ENCODE data around the gene DGKB. TPM values are rescaled to one million over a fixed set of nuclear protein-coding genes. Genes with fewer than 3 reads are reported as not detected.
A peak's percentile ranks its signal among the peaks of the same experiment; 100 is the strongest.

DGKB gene
- total RNA-seq, 1 experiment from 2014 or later = not detected

DNA sequence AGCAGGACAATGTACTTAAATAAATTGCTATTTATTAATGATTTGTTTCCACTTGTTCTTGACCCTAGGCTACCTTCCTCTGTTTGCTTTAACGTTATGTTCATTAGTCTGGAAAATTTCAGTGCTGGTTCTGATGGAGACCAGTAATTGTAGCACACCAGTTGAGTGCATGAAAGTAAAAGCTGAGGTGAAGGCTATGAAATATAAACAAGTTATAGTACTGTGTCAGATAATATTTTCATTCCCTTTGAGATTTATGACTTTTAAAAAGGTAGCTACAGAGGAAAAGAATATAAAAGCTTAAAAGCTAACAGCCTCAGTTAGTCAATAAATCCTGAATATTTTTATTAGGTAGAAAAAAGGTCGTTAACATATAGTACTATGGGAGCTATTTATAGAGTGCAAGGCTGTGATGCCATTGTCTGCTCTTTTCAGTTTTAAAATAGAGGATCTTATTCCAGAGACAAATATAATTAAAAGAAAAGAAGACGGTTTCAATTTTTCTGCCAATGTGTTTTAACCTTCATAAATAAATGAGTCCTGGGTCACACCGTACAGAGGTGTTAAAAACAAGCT lies 561.3 kb downstream of the DGKB start:
- CTCF ChIA-PET = no interaction called here
- Histone ChIP-seq H3K4me1 (ENCODE audit: insufficient read depth, low read length, poor library complexity, severe bottlenecking) (peaks cover 15% of the 10 kb centered on the region), H3K4me3 (ENCODE audit: low read depth, low read length, poor library complexity, severe bottlenecking) (no peak overlapping the region), H3K27ac (ENCODE audit: low read depth, low read length, poor library complexity, severe bottlenecking) (no peak overlapping the region), H3K27me3 (replicated peaks; ENCODE audit: insufficient read depth, low read depth, low read length, poor library complexity) (peaks cover 27% of the 10 kb centered on the region), H3K36me3 (ENCODE audit: insufficient read depth, low read length, poor library complexity, severe bottlenecking) (no peaks in the 10 kb centered on the region), H3K9me3 (ENCODE audit: low read depth, low read length, poor library complexity, severe bottlenecking) (no peaks in the 10 kb centered on the region)
- intact Hi-C loops (cut with micrococcal nuclease; ENCODE audit: unreplicated experiment) = loop anchor here (10.0 kb wide), 1 partner anchor 356 kb away; the partner anchor contains the start of gene ETV1
- POLR2A ChIA-PET (ENCODE audit: low non-redundant PET) = no interaction called here
- TF ChIP-seq, protein P1, sequence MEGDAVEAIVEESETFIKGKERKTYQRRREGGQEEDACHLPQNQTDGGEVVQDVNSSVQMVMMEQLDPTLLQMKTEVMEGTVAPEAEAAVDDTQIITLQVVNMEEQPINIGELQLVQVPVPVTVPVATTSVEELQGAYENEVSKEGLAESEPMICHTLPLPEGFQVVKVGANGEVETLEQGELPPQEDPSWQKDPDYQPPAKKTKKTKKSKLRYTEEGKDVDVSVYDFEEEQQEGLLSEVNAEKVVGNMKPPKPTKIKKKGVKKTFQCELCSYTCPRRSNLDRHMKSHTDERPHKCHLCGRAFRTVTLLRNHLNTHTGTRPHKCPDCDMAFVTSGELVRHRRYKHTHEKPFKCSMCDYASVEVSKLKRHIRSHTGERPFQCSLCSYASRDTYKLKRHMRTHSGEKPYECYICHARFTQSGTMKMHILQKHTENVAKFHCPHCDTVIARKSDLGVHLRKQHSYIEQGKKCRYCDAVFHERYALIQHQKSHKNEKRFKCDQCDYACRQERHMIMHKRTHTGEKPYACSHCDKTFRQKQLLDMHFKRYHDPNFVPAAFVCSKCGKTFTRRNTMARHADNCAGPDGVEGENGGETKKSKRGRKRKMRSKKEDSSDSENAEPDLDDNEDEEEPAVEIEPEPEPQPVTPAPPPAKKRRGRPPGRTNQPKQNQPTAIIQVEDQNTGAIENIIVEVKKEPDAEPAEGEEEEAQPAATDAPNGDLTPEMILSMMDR (conservative IDR thresholded peaks at IDR 0.05; ENCODE audit: low read depth, low read length) = no peak
- no peak for TF ChIP-seq EZH2 (IDR thresholded peaks at IDR 0.05; ENCODE audit: borderline replicate concordance, low read depth, low read length, poor library complexity, severe bottlenecking)
- DNase-seq (ENCODE audit: low spot score) = no peak
- BruUV-seq (replicated peaks) = no TSS peak

DNA sequence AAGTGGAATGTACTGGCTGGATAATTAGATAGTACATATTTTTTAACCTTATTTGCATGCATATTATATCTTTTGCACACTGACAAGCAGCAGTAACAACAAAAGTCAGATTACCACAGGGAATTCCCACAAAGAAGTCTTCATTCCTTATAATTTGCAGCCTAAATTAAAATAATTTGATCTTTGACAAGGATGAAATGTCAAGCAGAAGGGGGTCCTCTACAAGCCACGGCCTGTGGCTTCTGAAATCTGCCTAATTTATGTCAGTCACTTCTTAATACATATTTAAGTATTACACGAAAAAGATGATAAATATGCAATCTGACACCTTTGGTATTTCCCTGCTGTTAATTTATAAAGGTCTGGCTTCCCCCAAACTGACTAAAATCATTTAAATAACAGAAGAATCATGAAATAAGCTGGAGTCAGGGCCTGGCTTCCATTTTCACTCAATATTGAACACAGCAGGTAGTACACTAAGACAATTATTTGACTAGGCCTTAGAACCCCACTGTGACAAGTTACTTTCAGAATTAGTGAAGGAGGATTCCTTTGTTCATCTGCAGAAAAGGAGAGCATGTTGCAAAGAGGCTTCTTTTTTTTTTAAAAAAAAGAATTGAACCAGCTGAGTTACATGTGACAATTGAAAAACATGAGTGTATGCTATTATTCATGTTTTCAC lies 562.0 kb downstream of the DGKB start:
- H3K4me1 ChIP-seq (ENCODE audit: insufficient read depth, low read length, poor library complexity, severe bottlenecking) = peaks cover 15% of the 10 kb centered on the region
- H3K27ac ChIP-seq (ENCODE audit: low read depth, low read length, poor library complexity, severe bottlenecking) = no peak overlapping the region
- TF ChIP-seq EZH2 (IDR thresholded peaks at IDR 0.05; ENCODE audit: borderline replicate concordance, low read depth, low read length, poor library complexity, severe bottlenecking) = no peak
- TF ChIP-seq, protein P1 (conservative IDR thresholded peaks at IDR 0.05; ENCODE audit: low read depth, low read length) = no peak
- peak; percentile 75 for DNase-seq (ENCODE audit: low spot score)
- intact Hi-C loops (cut with micrococcal nuclease; ENCODE audit: unreplicated experiment) = loop anchor here (10.0 kb wide), 1 partner anchor 356 kb away; the partner anchor contains the start of gene ETV1
- peaks cover 27% of the 10 kb centered on the region for H3K27me3 ChIP-seq (replicated peaks; ENCODE audit: insufficient read depth, low read depth, low read length, poor library complexity)
- H3K9me3 ChIP-seq (ENCODE audit: low read depth, low read length, poor library complexity, severe bottlenecking) = no peaks in the 10 kb centered on the region
- ChIA-PET POLR2A (ENCODE audit: low non-redundant PET) (no interaction called here), CTCF (no interaction called here)
- no TSS peak for BruUV-seq (replicated peaks)
- H3K4me3 ChIP-seq (ENCODE audit: low read depth, low read length, poor library complexity, severe bottlenecking) = no peak overlapping the region
- no peaks in the 10 kb centered on the region for H3K36me3 ChIP-seq (ENCODE audit: insufficient read depth, low read length, poor library complexity, severe bottlenecking)

DNA sequence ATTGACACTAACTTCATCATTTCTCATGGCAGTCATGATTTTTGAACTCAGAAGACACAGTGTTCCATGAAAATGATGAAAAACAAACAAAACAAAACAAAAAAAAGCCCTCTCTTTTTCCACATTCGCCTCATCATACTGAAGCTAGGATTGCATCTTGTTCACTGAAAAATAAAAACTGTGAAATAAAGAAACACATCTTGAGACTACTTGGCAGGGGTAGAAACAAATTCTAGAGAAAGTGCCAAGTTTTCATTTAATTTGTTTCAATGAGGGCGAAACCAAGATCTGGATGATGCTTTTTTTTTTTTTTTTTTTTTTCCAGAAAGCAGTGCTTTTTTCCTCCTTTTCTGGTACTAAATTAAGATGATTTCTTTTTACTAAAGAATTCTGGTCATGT lies 562.7 kb downstream of the DGKB start:
- no peaks in the 10 kb centered on the region for H3K9me3 ChIP-seq (ENCODE audit: low read depth, low read length, poor library complexity, severe bottlenecking)
- H3K4me1 ChIP-seq (ENCODE audit: insufficient read depth, low read length, poor library complexity, severe bottlenecking) = peaks cover 15% of the 10 kb centered on the region
- no peak for DNase-seq (ENCODE audit: low spot score)
- H3K4me3 ChIP-seq (ENCODE audit: low read depth, low read length, poor library complexity, severe bottlenecking) = no peak overlapping the region
- no peak overlapping the region for H3K27ac ChIP-seq (ENCODE audit: low read depth, low read length, poor library complexity, severe bottlenecking)
- H3K27me3 ChIP-seq (replicated peaks; ENCODE audit: insufficient read depth, low read depth, low read length, poor library complexity) = peaks cover 22% of the 10 kb centered on the region
- H3K36me3 ChIP-seq (ENCODE audit: insufficient read depth, low read length, poor library complexity, severe bottlenecking) = no peaks in the 10 kb centered on the region
- ChIA-PET CTCF (no interaction called here), POLR2A (ENCODE audit: low non-redundant PET) (no interaction called here)
- BruUV-seq (replicated peaks) = no TSS peak
- TF ChIP-seq, protein P1 (conservative IDR thresholded peaks at IDR 0.05; ENCODE audit: low read depth, low read length) = no peak
- TF ChIP-seq EZH2 (IDR thresholded peaks at IDR 0.05; ENCODE audit: borderline replicate concordance, low read depth, low read length, poor library complexity, severe bottlenecking) = no peak
- intact Hi-C loops (cut with micrococcal nuclease; ENCODE audit: unreplicated experiment) = loop anchor here (10.0 kb wide), 1 partner anchor 355 kb away; the partner anchor contains the start of gene ETV1
